ENCODE measurements around the gene ARHGAP28. TPM values are rescaled to one million over a fixed set of nuclear protein-coding genes. Genes with fewer than 3 reads are reported as not detected.

ARHGAP28 gene
- total RNA-seq, 2 donors from 2014 or later, result 16.3 to 16.5 TPM

DNA sequence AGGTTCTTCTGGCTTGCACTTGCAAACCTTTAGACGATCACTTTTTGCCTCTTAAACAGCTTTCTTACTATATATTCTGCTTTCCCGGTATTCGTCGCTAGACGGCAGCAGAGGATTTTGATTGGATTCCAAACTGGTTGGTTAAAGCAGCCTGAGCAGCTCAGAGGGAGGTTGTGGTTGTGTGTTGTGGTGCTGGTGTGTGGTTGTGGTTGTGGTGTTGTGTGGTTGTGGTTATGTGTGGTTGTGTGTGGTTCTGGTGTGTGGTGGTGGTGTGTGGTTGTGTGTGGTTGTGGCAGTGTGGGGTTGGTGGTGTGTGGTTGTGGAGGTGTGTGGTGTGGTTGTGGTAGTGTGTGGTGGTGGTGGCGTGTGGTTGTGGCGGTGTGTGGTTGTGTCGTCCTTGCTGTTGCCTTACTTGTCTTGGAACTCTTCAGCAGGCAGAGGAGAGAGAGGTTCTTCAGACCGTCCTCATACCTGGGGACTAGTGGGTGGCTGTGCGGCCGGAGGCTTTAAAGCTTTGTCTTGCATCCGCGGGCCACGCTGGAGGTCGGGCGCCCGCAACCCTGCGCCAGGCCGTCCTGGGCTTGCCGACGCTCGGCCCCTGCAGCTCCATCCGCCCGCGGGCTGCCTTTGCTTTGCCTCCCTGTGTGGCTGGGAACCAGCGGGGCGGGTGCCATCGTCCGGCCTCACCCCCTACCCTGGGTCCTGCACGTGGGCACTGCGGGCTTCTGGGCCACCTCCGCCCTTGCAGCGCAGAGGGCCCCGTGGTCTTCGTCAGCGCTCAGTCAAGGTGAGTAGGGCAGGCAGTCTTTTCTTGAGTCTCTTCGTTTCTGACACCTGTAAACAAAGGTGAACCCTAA, 190.8 kb downstream of the ARHGAP28 start:
- intact Hi-C loops (cut with DNase I), result loop anchor here (5.0 kb wide), 1 partner anchor 102 kb away; no protein-coding TSS in a partner anchor
- peak; percentile 88 for ATAC-seq
- DNase-seq, result peak; percentile 72 to 85 (median 82)

DNA sequence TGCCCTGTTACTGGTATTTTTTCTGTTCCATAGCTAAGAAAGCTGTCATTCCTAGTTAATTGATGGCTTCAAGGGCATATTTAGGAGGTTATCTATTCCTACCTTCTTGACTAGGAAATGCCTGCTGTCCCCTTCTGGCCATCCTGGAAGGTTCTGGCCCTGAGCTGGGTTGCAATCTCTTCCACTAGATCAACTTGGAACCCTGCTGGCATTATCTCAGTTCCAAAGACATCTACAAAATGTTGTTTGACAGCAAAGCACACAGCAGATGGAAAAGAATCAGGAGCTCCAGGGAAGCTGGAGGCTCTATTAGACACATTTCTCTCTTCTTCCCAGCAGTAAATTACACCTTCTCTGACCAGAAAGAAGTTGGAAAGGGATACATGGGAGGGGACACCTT, 192.1 kb downstream of the ARHGAP28 start:
- intact Hi-C loops (cut with DNase I), result loop anchor here (5.0 kb wide), 1 partner anchor 101 kb away; no protein-coding TSS in a partner anchor
- Histone ChIP-seq H3K27me3 (no peaks in the 10 kb centered on the region), H3K4me3 (no peak overlapping the region), H3K4me1 (peaks cover 9% of the 10 kb centered on the region), H3K27ac (no peak overlapping the region), H3K36me3 (replicated peaks in 1 of 2; ENCODE audit: insufficient read depth in 1 of 2, low read depth in 2 of 2) (no peaks in the 10 kb centered on the region), H3K9me3 (no peaks in the 10 kb centered on the region)
- TF ChIP-seq, protein P1, sequence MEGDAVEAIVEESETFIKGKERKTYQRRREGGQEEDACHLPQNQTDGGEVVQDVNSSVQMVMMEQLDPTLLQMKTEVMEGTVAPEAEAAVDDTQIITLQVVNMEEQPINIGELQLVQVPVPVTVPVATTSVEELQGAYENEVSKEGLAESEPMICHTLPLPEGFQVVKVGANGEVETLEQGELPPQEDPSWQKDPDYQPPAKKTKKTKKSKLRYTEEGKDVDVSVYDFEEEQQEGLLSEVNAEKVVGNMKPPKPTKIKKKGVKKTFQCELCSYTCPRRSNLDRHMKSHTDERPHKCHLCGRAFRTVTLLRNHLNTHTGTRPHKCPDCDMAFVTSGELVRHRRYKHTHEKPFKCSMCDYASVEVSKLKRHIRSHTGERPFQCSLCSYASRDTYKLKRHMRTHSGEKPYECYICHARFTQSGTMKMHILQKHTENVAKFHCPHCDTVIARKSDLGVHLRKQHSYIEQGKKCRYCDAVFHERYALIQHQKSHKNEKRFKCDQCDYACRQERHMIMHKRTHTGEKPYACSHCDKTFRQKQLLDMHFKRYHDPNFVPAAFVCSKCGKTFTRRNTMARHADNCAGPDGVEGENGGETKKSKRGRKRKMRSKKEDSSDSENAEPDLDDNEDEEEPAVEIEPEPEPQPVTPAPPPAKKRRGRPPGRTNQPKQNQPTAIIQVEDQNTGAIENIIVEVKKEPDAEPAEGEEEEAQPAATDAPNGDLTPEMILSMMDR (IDR thresholded peaks at IDR 0.05), result no peak
- TF ChIP-seq POLR2A (IDR thresholded peaks at IDR 0.05), result no peak
- ATAC-seq (no peak), DNase-seq (no peak)

More for the DNA sequence above, 190.8 kb downstream of the ARHGAP28 start:
- H3K4me3 ChIP-seq, result no peak overlapping the region
- H3K9me3 ChIP-seq, result no peaks in the 10 kb centered on the region
- WGBS, 2 donors, result 62 to 73% methylated on average over 19 to 37 of the region's 37 CpGs
- no peak for TF ChIP-seq POLR2A (IDR thresholded peaks at IDR 0.05)
- TF ChIP-seq, protein P1 (IDR thresholded peaks at IDR 0.05), result peak; percentile 55 to 99 (median 89)
- H3K4me1 ChIP-seq, result peaks cover 9% of the 10 kb centered on the region
- H3K27ac ChIP-seq, result no peak overlapping the region
- H3K27me3 ChIP-seq, result no peaks in the 10 kb centered on the region
- no peaks in the 10 kb centered on the region for H3K36me3 ChIP-seq (replicated peaks in 1 of 2; ENCODE audit: insufficient read depth in 1 of 2, low read depth in 2 of 2)

DNA sequence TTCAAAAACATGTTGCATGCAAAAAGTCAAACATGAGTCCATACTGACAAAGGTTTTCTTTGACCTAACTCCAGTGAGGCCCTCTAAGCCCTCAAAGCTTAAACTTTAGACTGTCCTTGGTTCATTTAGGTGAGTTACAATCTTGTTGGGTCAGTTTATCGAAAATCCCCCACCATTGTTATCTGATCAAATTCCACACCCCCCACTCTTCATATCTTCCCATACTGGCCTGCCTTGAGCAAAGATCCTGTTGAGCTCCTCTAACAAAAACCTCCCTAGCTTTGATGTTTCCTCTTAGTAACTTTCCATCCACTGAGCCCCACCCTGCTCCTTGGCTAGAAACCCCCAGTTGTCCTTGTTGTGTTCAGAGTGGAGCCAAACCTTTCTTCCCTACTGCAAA, 193.7 kb downstream of the ARHGAP28 start:
- 86 to 89% methylated on average over 1 of the region's 1 CpG for WGBS, 2 donors
- H3K9me3 ChIP-seq, result no peaks in the 10 kb centered on the region
- intact Hi-C loops (cut with DNase I), result loop anchor here (5.0 kb wide), 1 partner anchor 99 kb away; no protein-coding TSS in a partner anchor
- H3K4me3 ChIP-seq, result no peak overlapping the region
- H3K36me3 ChIP-seq (replicated peaks in 1 of 2; ENCODE audit: insufficient read depth in 1 of 2, low read depth in 2 of 2), result no peaks in the 10 kb centered on the region
- DNase-seq (no peak), ATAC-seq (no peak)
- no peaks in the 10 kb centered on the region for H3K27me3 ChIP-seq
- H3K27ac ChIP-seq, result no peak overlapping the region
- TF ChIP-seq, protein P1 (IDR thresholded peaks at IDR 0.05), result no peak
- TF ChIP-seq POLR2A (IDR thresholded peaks at IDR 0.05), result no peak
- H3K4me1 ChIP-seq, result peaks cover 9% of the 10 kb centered on the region

DNA sequence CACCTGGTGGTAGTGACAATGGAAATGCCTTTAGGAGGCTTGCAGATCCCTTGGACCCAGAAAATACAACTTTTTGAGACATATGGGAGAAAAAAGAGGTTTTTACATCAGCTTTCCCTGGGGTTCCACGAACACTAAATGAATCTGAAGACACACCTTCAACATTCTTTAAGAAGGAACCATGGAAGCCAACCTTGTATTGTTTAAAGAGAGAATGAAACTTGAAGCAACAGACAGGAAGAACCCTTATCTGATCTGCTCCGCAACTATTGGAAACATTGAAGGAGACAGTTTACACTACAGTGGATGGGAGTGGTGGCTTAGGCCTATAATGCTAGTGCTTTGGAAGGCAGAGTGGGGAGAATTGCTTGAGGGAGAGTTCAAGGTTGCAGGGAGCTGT, 197.6 kb downstream of the ARHGAP28 start:
- intact Hi-C loops (cut with DNase I), result no loop called here
- no peaks in the 10 kb centered on the region for H3K36me3 ChIP-seq (replicated peaks in 1 of 2; ENCODE audit: insufficient read depth in 1 of 2, low read depth in 2 of 2)
- no peak overlapping the region for H3K4me3 ChIP-seq
- ATAC-seq (no peak), DNase-seq (no peak)
- H3K27ac ChIP-seq, result no peak overlapping the region
- TF ChIP-seq, protein P1 (IDR thresholded peaks at IDR 0.05), result no peak
- TF ChIP-seq POLR2A (IDR thresholded peaks at IDR 0.05), result no peak
- H3K27me3 ChIP-seq, result no peaks in the 10 kb centered on the region
- WGBS, 2 donors, result 87 to 96% methylated on average over 2 of the region's 2 CpGs
- no peaks in the 10 kb centered on the region for H3K9me3 ChIP-seq
- no peaks in the 10 kb centered on the region for H3K4me1 ChIP-seq

Measured in body of pancreas (tissue), 4 donors.